AG09309 (cell line): ENCODE data around the gene FDPS.

ENCODE experiments used
- DNase-seq: peaks from one replicate; pipeline ENCODE4 v3.0.0-alpha.2; 2010; ENCODE audit warnings: low read depth
- H3K4me3 ChIP-seq: 2 replicates; pipeline ENCODE4 v1.5.1; 2011; ENCODE audit warnings: mild to moderate bottlenecking, low read depth, low read length, moderate library complexity; ENCODE audit not compliant: control insufficient read depth
- CTCF ChIP-seq: IDR thresholded peaks from 2 replicates; pipeline ENCODE4 v1.5.1; 2011; ENCODE audit warnings: mild to moderate bottlenecking, low read depth, low read length, inconsistent platforms; ENCODE audit not compliant: insufficient read depth, control insufficient read depth; ENCODE audit errors: missing control alignments

Gene FDPS

GRCh38 chr1:155308493-155309422 lies at the start of gene FDPS:
FDPS (plus strand) TSS chr1:155308866; CDS start chr1:155309790, 924 bp downstream.
- no peak for TF ChIP-seq CTCF
- DNase-seq: peak; percentile 95
- peak within 1 kb of the TSS; percentile 65 for H3K4me3 ChIP-seq

GRCh38 chr1:155260276-155260675 lies 48.4 kb upstream of the FDPS start:
- H3K4me3 ChIP-seq: no peak overlapping the region
- DNase-seq: no peak

GRCh38 chr1:155261493-155261851 lies 47.2 kb upstream of the FDPS start:
- peak overlapping the region; percentile 81 for H3K4me3 ChIP-seq
- no peak for TF ChIP-seq CTCF
- DNase-seq: no peak

More at GRCh38 chr1:155260276-155260675, 48.4 kb upstream of the FDPS start:
- no peak for TF ChIP-seq CTCF

GRCh38 chr1:155261852-155262673 lies 46.6 kb upstream of the FDPS start, which contains the start of gene SCAMP3:
SCAMP3 (minus strand) TSS chr1:155262360; CDS start chr1:155262151, 209 bp downstream.
- no peak for TF ChIP-seq CTCF
- peak within 1 kb of the TSS; percentile 81 for H3K4me3 ChIP-seq
- peak; percentile 92 for DNase-seq

GRCh38 chr1:155263067-155263466 lies 45.6 kb upstream of the FDPS start:
- H3K4me3 ChIP-seq: no peak overlapping the region
- no peak for TF ChIP-seq CTCF
- no peak for DNase-seq

- H3K4me3 ChIP-seq: no peak overlapping the region
- no peak for DNase-seq
- TF ChIP-seq CTCF: no peak
Observed at GRCh38 chr1:155266553-155266952, 42.1 kb upstream of the FDPS start.
